Endodermal cell (in vitro differentiated cells): ENCODE data around the gene DPH2. TPM values are rescaled to one million over a fixed set of nuclear protein-coding genes. Genes with fewer than 3 reads are reported as not detected.

ENCODE experiments used
- DNase-seq: peaks from one replicate; pipeline ENCODE4 v3.0.0-alpha.2; 2017
- H3K27ac ChIP-seq: 2 replicates; pipeline ENCODE4 v1.5.1; 2013; ENCODE audit warnings: mild to moderate bottlenecking, low read depth, low read length, moderate library complexity
- H3K27me3 ChIP-seq: 2 replicates; pipeline ENCODE4 v1.6.1; 2013; ENCODE audit warnings: mild to moderate bottlenecking, low read length, moderate library complexity; ENCODE audit not compliant: insufficient read depth, control insufficient read depth, poor library complexity, severe bottlenecking
- H3K36me3 ChIP-seq: 2 replicates; pipeline ENCODE4 v1.7.0; 2013; ENCODE audit warnings: mild to moderate bottlenecking, low read length, moderate library complexity; ENCODE audit not compliant: control insufficient read depth, insufficient read depth
- H3K4me1 ChIP-seq: one replicate; pipeline ENCODE4 v1.7.0; 2013; ENCODE audit warnings: low read length; ENCODE audit not compliant: control insufficient read depth, insufficient read depth
- H3K4me3 ChIP-seq: 2 replicates; pipeline ENCODE4 v1.5.1; 2013; ENCODE audit warnings: mild to moderate bottlenecking, low read length, moderate library complexity
- H3K9ac ChIP-seq: 2 replicates; pipeline ENCODE4 v1.6.1; 2013; ENCODE audit warnings: mild to moderate bottlenecking, low read length, moderate library complexity; ENCODE audit not compliant: poor library complexity, severe bottlenecking; ENCODE audit errors: extremely low read depth
- H3K9me3 ChIP-seq: 2 replicates; pipeline ENCODE4 v1.6.1; 2013; ENCODE audit warnings: mild to moderate bottlenecking, low read length, moderate library complexity; ENCODE audit not compliant: control insufficient read depth
- H3K27ac Mint-ChIP-seq: 2 replicates; pipeline ENCODE4 v1.8.0; 2020; ENCODE audit warnings: mixed read lengths
- H3K27me3 Mint-ChIP-seq: 2 replicates; pipeline ENCODE4 v1.8.0; 2021; ENCODE audit warnings: mild to moderate bottlenecking, mixed read lengths; ENCODE audit not compliant: insufficient read depth
- H3K36me3 Mint-ChIP-seq: 2 replicates; pipeline ENCODE4 v1.8.0; 2020; ENCODE audit warnings: low read depth, mixed read lengths
- H3K4me1 Mint-ChIP-seq: 2 replicates; pipeline ENCODE4 v1.8.0; 2020; ENCODE audit warnings: mixed read lengths
- H3K4me3 Mint-ChIP-seq: 2 replicates; pipeline ENCODE4 v1.8.0; 2020; ENCODE audit warnings: mild to moderate bottlenecking, moderate library complexity, mixed read lengths
- H3K9me3 Mint-ChIP-seq: 2 replicates; pipeline ENCODE4 v1.8.0; 2020; ENCODE audit warnings: mild to moderate bottlenecking, mixed read lengths
- CTCF ChIP-seq: fragments of 200-600 bp; sonication (generic); conservative IDR thresholded peaks from 2 replicates; pipeline ENCODE4 v1.5.0; 2021; ENCODE audit warnings: antibody characterized with exemption, mild to moderate bottlenecking
- WGBS, 2 experiments: methylation state at CpG; one replicate each; pipeline versions ENCODE4 v1.1.5 to v1.1.7; 2013; ENCODE audit warnings: missing lambda C conversion rate in 2 of 2, mixed read lengths in 1 of 2; ENCODE audit not compliant: insufficient coverage in 1 of 2, insufficient read length in 1 of 2; 5-methylcytosine and 5-hydroxymethylcytosine counted together
- total RNA-seq, 2 donors: library from RNA; stranded (reverse); fragmentation: NEBNext Ultra II Directional in 1 of 2; extraction: Animal tissue kit (Norgen Biotek cat#: 25700) in 1 of 2; gene quantifications; 2 replicates in 1 of 2; 3 replicates in 1 of 2; pipeline ENCODE4 v1.2.1, GENCODE V29; 2021

DPH2 gene
- total RNA-seq, 2 donors from 2014 or later, result 28.5 to 31.3 TPM

GRCh38 chr1:43934101-43934985, 35.5 kb upstream of the DPH2 start:
- no peak overlapping the region for H3K27ac ChIP-seq
- no peak overlapping the region for H3K9ac ChIP-seq
- H3K27me3 Mint-ChIP-seq, result peaks cover 39% of the 10 kb centered on the region
- H3K4me1 Mint-ChIP-seq, result peaks cover 16% of the 10 kb centered on the region
- no peaks in the 10 kb centered on the region for H3K4me1 ChIP-seq
- TF ChIP-seq CTCF, result peak; percentile 91
- WGBS, 2 experiments, result 65 to 71% methylated on average over 9 to 13 of the region's 13 CpGs
- peaks cover 34% of the 10 kb centered on the region for H3K27me3 ChIP-seq
- no peaks in the 10 kb centered on the region for H3K36me3 ChIP-seq
- no peaks in the 10 kb centered on the region for H3K36me3 Mint-ChIP-seq
- peak; percentile 95 for DNase-seq
- peak overlapping the region; percentile 61 for H3K27ac Mint-ChIP-seq
- no peaks in the 10 kb centered on the region for H3K9me3 Mint-ChIP-seq
- peak overlapping the region; percentile 62 for H3K4me3 Mint-ChIP-seq
- no peak overlapping the region for H3K4me3 ChIP-seq
- no peaks in the 10 kb centered on the region for H3K9me3 ChIP-seq

- H3K27me3 Mint-ChIP-seq, result peaks cover 44% of the 10 kb centered on the region
Measured at GRCh38 chr1:43934986-43935324, 34.9 kb upstream of the DPH2 start.

GRCh38 chr1:43935711-43936427, 33.9 kb upstream of the DPH2 start:
- Mint-ChIP-seq H3K36me3 (no peaks in the 10 kb centered on the region), H3K4me1 (peaks cover 16% of the 10 kb centered on the region), H3K9me3 (no peaks in the 10 kb centered on the region), H3K27ac (peak overlapping the region; percentile 83), H3K27me3 (peaks cover 44% of the 10 kb centered on the region), H3K4me3 (peak overlapping the region; percentile 63)
- Histone ChIP-seq H3K27ac (no peak overlapping the region), H3K9me3 (no peaks in the 10 kb centered on the region), H3K36me3 (no peaks in the 10 kb centered on the region), H3K27me3 (peaks cover 41% of the 10 kb centered on the region), H3K4me1 (no peaks in the 10 kb centered on the region), H3K9ac (no peak overlapping the region), H3K4me3 (peak overlapping the region; percentile 57)
- peak; percentile 86 for DNase-seq
- 14 to 69% methylated on average over 4 to 48 of the region's 48 CpGs for WGBS, 2 experiments
- no peak for TF ChIP-seq CTCF

More at GRCh38 chr1:43934986-43935324, 34.9 kb upstream of the DPH2 start:
- Histone ChIP-seq H3K4me3 (no peak overlapping the region), H3K27ac (no peak overlapping the region), H3K9ac (no peak overlapping the region), H3K36me3 (no peaks in the 10 kb centered on the region), H3K9me3 (no peaks in the 10 kb centered on the region), H3K27me3 (peaks cover 38% of the 10 kb centered on the region), H3K4me1 (no peaks in the 10 kb centered on the region)
- DNase-seq, result no peak
- Mint-ChIP-seq H3K4me3 (peak overlapping the region; percentile 63), H3K27ac (no peak overlapping the region), H3K9me3 (no peaks in the 10 kb centered on the region), H3K36me3 (no peaks in the 10 kb centered on the region), H3K4me1 (peaks cover 16% of the 10 kb centered on the region)
- WGBS, 2 experiments, result 41 to 47% methylated on average over 5 of the region's 5 CpGs
- TF ChIP-seq CTCF, result no peak
